ENCODE measurements around the gene EMSY. TPM values are rescaled to one million over a fixed set of nuclear protein-coding genes. Genes with fewer than 3 reads are reported as not detected.

EMSY gene
- total and polyA plus RNA-seq, 12 donors: 5.9 to 23.4 (median 16.9) TPM

DNA sequence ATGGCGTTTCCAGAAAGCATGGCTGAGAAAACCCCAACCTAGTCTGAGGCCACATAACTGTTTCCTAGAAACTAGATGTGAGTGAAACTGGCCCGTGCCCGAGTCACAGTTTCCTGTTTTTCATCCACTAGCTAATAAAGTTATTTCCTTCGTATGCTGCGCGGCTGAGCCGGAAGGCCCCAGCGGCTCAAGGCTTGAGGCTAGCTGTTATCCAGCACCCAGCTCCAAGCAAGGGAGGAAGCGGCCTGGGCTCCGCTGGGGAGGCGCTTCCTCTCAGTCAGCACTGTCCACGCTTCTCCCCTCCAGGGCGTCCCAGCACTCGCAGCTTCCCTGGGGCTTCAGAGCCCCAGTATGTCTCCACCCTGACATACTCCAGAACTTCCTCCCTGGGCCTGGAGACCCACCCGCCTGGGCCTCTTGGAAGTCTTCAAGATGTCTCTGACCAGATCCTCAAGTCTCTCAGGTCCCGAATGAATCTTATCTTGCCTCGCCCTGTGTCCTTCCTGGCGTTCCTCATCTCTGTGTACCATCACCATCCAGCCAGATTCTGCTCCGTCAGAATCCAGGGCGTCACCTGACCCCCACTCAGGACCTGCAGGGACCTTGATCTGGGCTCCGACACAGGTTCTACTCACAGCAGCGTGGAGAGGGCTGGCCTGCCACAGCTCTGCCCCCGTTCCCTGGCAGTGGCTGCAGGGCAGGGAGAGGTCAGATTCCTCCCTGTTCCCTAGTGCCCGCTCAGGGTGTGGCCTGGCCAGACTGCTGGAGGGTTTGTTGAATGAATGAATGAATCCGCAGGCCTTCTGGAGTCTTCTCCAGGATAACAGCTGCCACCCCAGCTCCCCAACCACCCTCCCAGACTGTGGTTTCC, 143.9 kb downstream of the EMSY start:
- TF ChIP-seq, protein P1, sequence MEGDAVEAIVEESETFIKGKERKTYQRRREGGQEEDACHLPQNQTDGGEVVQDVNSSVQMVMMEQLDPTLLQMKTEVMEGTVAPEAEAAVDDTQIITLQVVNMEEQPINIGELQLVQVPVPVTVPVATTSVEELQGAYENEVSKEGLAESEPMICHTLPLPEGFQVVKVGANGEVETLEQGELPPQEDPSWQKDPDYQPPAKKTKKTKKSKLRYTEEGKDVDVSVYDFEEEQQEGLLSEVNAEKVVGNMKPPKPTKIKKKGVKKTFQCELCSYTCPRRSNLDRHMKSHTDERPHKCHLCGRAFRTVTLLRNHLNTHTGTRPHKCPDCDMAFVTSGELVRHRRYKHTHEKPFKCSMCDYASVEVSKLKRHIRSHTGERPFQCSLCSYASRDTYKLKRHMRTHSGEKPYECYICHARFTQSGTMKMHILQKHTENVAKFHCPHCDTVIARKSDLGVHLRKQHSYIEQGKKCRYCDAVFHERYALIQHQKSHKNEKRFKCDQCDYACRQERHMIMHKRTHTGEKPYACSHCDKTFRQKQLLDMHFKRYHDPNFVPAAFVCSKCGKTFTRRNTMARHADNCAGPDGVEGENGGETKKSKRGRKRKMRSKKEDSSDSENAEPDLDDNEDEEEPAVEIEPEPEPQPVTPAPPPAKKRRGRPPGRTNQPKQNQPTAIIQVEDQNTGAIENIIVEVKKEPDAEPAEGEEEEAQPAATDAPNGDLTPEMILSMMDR (IDR thresholded peaks at IDR 0.05): no peak
- Histone ChIP-seq H3K4me1 (peaks cover 6 to 30% (median 20%) of the 10 kb centered on the region in 9 donors), H3K27me3 (no peaks in the 10 kb centered on the region), H3K36me3 (no peaks in the 10 kb centered on the region), H3K9me3 (peaks cover 0 to 7% (median 0%) of the 10 kb centered on the region in 11 donors), H3K4me3 (no peak overlapping the region), H3K27ac (peak overlapping the region; percentile 61 to 89 (median 82))
- DNase-seq: peak; percentile 77 to 84
- ATAC-seq: peak; percentile 90 to 97 (median 96)
- 45 to 55% methylated on average over 25 of the region's 25 CpGs for WGBS, 2 donors
- intact Hi-C loops (cut with DNase I): loop anchor here in 1 of 10 donors (5.0 kb wide), 1 partner anchor 44 kb away; no protein-coding TSS in a partner anchor

DNA sequence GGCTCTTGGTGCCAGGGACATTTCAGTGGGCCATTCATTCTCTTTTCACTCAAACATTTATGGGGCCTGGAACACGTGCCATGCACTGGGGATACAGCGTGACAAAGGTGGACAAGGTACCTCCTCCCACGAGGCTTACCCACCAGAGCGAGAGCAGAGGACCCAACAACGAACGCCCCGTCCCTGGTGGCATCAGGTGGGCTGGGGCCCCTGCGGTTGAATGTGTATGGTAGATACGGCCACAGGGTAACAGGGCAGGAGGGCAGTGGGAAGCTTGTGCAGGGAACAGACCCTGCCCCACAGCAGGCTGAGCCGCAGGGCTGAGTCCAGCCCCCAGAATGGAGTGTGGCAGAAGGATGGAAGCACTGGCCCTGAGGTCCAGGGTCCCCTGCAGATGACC, 144.7 kb downstream of the EMSY start:
- Histone ChIP-seq H3K27me3 (no peaks in the 10 kb centered on the region), H3K27ac (peak overlapping the region in 9 of 10 donors; percentile 75 to 89 (median 83)), H3K4me3 (no peak overlapping the region), H3K9me3 (peaks cover 0 to 10% (median 0%) of the 10 kb centered on the region in 11 donors), H3K36me3 (no peaks in the 10 kb centered on the region), H3K4me1 (peaks cover 6 to 30% (median 20%) of the 10 kb centered on the region in 9 donors)
- intact Hi-C loops (cut with DNase I): loop anchor here in 1 of 10 donors (5.0 kb wide), 1 partner anchor 43 kb away; no protein-coding TSS in a partner anchor
- DNase-seq: no peak
- peak in 1 of 8 donors; percentile 10 for ATAC-seq
- 95 to 99% methylated on average over 10 of the region's 10 CpGs for WGBS, 2 donors
- TF ChIP-seq, protein P1 (IDR thresholded peaks at IDR 0.05): no peak

DNA sequence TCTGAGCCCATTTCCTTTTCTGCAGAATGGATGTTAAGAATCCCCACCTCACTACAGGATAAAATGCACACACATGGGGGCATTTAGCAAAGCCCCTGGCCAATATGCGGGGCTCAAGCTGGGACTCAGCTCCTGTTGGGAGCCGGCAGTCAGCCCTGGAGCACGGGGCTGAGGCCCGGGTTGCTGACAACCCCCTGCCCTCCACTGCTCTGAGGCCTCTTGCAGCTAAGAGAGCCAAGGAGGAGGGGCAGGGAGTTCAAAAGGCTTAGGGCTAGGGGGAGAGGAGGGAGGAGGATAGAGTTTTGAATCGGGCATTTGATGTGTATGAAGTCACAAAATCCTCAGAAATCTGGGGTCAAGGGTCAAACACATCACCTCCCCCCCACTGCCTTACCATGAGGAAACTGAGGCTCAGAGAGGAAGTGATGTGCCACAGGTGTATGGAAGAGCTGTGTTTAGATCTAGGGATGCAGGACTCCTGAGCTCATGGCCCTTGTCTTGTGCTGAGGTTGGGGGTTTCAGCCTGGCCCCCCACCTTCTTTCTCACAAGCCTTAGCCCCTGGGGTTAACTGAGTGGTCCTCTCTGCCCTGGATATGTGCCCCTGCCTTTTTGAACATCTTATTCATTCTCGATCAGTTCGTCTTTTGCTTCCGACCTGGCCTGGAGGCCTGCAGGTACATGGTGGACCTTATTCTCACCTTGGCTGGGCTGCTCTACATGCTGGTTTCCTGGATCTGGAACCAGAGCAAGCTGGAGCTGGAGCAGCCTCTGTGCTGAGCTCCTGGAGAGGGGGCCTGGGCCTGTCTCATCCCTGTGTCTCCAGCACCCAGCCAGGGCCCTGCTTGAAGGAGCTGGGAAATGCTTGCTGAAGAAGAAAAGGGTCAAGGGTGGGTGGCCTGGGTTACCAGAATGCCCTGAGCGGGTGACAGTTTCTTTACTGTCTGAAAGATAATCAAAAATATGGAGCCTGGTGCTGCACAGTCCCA, 145.4 kb downstream of the EMSY start:
- TF ChIP-seq, protein P1 (IDR thresholded peaks at IDR 0.05): no peak
- ATAC-seq (no peak), DNase-seq (no peak)

DNA sequence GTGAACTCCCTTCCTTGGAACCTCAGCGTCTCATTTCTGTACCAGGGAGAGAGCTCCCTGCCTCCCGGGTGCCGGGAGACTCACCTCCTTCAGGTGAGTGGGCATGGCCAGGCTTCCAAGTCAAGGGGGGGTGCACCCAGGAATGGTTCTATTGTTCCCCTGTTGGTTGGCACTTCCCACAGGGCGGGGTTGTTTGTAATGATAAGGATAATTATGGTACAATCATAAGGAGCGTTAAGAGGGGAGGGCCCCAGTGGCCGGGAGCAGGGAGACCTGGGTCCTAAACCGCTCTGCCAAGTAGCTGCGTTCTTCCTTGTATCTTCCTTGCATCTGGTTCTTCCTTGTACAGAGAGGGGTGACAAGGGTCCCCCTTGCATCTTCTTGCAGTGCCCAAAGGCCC, 146.6 kb downstream of the EMSY start:
- peaks cover 0 to 5% (median 0%) of the 10 kb centered on the region in 11 donors for H3K9me3 ChIP-seq
- H3K36me3 ChIP-seq: no peaks in the 10 kb centered on the region
- H3K4me3 ChIP-seq: no peak overlapping the region
- intact Hi-C loops (cut with DNase I): no loop called here
- H3K27me3 ChIP-seq: no peaks in the 10 kb centered on the region
- 93 to 97% methylated on average over 8 of the region's 8 CpGs for WGBS, 2 donors
- DNase-seq: no peak
- ATAC-seq: no peak
- TF ChIP-seq, protein P1 (IDR thresholded peaks at IDR 0.05): no peak
- H3K4me1 ChIP-seq: peaks cover 6 to 25% (median 20%) of the 10 kb centered on the region in 9 donors
- no peak overlapping the region for H3K27ac ChIP-seq

More for the DNA sequence above, 145.4 kb downstream of the EMSY start:
- intact Hi-C loops (cut with DNase I): loop anchor here in 1 of 10 donors (5.0 kb wide), 1 partner anchor 42 kb away; no protein-coding TSS in a partner anchor
- Histone ChIP-seq H3K9me3 (peaks cover 0 to 12% (median 0%) of the 10 kb centered on the region in 11 donors), H3K36me3 (no peaks in the 10 kb centered on the region), H3K27me3 (no peaks in the 10 kb centered on the region), H3K4me1 (peaks cover 6 to 30% (median 20%) of the 10 kb centered on the region in 9 donors), H3K27ac (peak overlapping the region in 1 of 10 donors; percentile 89), H3K4me3 (no peak overlapping the region)
- WGBS, 2 donors: 75 to 79% methylated on average over 9 of the region's 9 CpGs

All from heart right ventricle (tissue), 16 donors.